Kasumi-1 (cell line): ENCODE results near the gene C2orf69.

Experiments
- DNase-seq, 2 experiments: peaks; one replicate each; lab custom pipeline; 2025; lab: John Stamatoyannopoulos, UW

Gene C2orf69

DNA sequence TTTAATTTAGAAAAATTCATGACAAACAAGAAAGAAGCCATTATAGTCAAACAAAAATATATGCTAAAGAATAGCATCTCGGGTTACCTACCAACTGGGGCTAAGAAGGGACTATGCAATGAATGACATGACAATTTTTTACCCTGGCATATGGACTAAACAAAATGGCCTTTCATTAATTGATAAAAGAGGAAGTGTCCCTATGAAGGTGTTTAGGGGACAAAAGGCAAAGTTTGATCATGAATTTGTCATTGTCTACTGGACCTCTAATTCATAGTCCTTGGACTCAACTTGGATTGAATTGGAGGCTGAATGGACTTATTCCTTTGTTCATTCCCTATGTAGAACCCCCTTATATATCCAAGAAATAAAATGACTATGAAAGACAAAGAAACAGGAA lies 57.0 kb downstream of the C2orf69 start:
- DNase-seq, result no peak

- DNase-seq, result no peak
Measured at GRCh38 chr2:199972088-199972626, 61.1 kb downstream of the C2orf69 start.

DNA sequence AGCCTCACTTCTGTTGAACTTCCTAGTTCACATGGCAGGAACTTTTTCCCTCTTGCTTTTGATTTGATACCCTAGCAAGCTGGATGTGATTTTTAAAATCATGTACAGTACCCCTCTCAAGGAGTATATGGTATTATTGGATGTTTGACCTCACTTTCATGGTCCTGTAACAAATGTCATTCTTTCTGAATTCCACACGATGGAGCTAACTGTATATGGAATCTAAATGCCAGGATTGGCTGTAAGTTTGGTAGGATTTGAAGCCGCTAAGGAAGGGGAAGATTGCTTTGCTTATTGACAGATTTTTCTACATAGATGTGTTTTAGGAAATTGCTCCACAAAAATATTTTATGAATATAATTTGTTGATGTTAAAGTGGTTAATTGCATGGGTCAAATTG lies 62.6 kb downstream of the C2orf69 start:
- DNase-seq, result peak; percentile 79 to 90

- no peak for DNase-seq
Measured at GRCh38 chr2:199975273-199975895, 64.3 kb downstream of the C2orf69 start.
